H7 (cell line): ENCODE measurements around the gene HOXD13. TPM values are rescaled to one million over a fixed set of nuclear protein-coding genes. Genes with fewer than 3 reads are reported as not detected.

Experiments
- DNase-seq: peaks from one replicate; pipeline ENCODE4 v3.0.0; 2012
- H3K27me3 ChIP-seq: 2 replicates; pipeline ENCODE4 v1.6.0; 2011; ENCODE audit warnings: mild to moderate bottlenecking, low read length; ENCODE audit not compliant: control insufficient read depth, insufficient read depth
- H3K36me3 ChIP-seq: replicated peaks from 2 replicates; pipeline ENCODE4 v1.5.1; 2011; ENCODE audit warnings: low read length; ENCODE audit not compliant: control insufficient read depth, insufficient read depth
- H3K4me3 ChIP-seq: 2 replicates; pipeline ENCODE4 v1.5.1; 2011; ENCODE audit warnings: low read depth, mild to moderate bottlenecking, control low read depth, low read length, moderate library complexity; ENCODE audit not compliant: insufficient read depth
- total RNA-seq: library from RNA; depleted of rRNA; stranded (reverse); fragments of >200 nt; shearing (Covaris generic); gene quantifications from 2 replicates; pipeline ENCODE4 v1.2.3, GENCODE V29; 2014

HOXD13 gene
- total RNA-seq, 1 experiment from 2014 or later, result 0.07 TPM

- H3K36me3 ChIP-seq, result no peaks in the 10 kb centered on the region
These were observed 15.7 kb upstream of the HOXD13 start for GRCh38 chr2:176076796-176077195.

DNA sequence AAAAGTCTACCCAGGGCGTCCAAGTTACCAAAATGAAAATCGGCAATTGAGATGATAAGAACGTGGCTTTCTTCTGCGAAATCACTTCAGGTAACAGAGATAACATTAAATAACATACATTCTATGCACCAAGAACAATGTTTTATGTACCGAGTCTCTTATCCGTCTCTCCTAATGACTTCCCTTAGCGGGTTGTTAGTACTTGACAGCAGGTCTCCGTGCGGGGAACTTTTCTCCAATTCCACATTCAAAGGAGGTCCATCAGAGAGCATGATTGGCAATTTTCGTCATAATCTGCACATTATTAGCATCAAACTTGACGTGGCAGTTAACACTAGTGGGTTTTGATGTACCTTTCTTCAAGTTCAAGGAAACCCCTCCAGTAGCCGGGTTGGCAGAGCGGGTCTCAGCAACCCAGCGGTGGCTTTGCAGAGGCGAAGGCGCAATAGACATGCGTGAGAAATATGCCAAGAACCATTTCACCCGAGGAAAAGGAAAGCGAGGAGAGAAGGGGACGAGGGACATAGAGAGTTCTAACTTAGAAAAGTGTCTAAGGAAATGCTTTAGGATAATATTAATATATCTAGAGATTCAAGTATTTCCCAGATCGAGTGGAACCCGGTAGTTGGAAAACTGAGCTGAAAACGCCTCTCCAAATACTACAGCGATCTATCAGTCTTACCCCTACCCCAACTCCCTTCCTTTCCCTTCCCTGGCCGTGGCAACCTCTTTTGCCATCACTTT is 13.8 kb upstream of the HOXD13 start:
- Histone ChIP-seq H3K4me3 (peak overlapping the region; percentile 35; the same call in 1 of the 2 replicates), H3K27me3 (peaks cover 98% of the 10 kb centered on the region), H3K36me3 (no peaks in the 10 kb centered on the region)
- DNase-seq, result peak; percentile 24

More at GRCh38 chr2:176076796-176077195, 15.7 kb upstream of the HOXD13 start:
- DNase-seq, result no peak
- Histone ChIP-seq H3K4me3 (no peak overlapping the region), H3K27me3 (peaks cover 98% of the 10 kb centered on the region)

GRCh38 chr2:176079285-176079830 is 13.2 kb upstream of the HOXD13 start:
- peak; percentile 83 for DNase-seq
- Histone ChIP-seq H3K27me3 (peaks cover 98% of the 10 kb centered on the region), H3K4me3 (peak overlapping the region; percentile 35; the same call in 1 of the 2 replicates), H3K36me3 (no peaks in the 10 kb centered on the region)

GRCh38 chr2:176079831-176080539 is 12.5 kb upstream of the HOXD13 start:
- DNase-seq, result peak; percentile 97
- peaks cover 98% of the 10 kb centered on the region for H3K27me3 ChIP-seq
- H3K36me3 ChIP-seq, result no peaks in the 10 kb centered on the region
- peak overlapping the region; percentile 35 for H3K4me3 ChIP-seq

DNA sequence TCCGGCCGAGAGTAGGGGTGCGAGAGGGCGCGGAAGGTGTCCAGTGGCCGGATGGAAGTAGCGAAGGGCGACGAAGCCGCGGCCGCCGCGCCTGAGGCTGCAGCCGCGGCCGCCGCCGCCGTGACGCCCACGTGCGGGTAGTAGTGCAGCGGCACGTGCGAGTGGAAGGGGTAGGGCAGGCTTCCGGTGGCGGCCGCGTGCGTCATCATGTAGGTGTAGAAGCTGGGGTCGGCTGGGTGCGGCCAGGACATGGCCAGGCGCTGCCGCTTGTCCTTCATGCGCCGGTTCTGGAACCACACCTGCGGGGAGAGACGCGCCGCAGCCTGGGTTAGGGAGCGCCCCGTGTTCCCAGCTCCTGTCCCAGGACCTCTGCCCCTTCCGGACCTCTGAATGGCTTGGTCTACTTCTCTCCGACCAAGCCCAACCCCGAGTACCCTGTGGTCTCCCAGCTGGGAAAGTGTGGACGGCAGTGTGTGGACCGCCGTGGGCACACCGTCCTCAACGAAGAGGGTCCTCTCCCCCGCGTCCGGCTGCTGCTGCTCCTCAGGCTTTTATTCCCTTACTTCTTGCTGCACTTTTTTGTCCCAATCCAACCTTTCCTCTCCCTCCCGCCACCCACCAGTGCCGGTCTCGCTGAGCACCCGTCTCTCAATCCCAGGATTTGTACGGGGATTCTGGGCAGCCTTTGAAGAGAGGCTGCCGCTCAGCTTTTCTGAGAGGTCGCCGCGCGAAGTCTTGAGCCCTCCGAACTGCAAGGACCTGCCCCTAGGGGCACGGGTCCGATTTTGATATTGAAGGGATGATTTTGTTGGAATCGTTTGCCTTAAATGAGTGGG is 11.8 kb upstream of the HOXD13 start:
- Histone ChIP-seq H3K27me3 (peaks cover 98% of the 10 kb centered on the region), H3K36me3 (no peaks in the 10 kb centered on the region)

DNA sequence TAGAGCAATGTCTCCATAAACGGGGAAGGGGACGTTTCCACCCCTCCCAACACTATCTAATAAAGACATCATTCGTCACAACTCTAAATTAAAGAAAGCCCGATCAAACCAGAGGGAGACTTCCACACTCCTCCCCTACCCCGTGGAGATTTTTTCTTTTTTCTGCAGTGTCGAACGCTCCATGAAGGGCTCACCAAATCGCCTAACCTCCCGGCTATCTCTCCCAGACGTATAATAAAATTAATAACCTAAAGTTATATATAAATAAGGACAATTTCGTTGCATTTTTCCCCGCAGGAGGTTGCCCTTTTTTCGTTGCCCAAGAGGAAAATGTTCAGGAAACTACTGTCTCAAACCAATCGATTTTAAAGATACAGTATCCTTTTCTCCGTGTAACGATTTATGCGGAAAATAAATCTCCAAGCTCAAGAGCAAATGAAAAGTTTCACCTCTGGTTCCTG is 11.1 kb upstream of the HOXD13 start:
- no peak overlapping the region for H3K4me3 ChIP-seq
- DNase-seq, result no peak
- H3K27me3 ChIP-seq, result peaks cover 98% of the 10 kb centered on the region
- H3K36me3 ChIP-seq, result no peaks in the 10 kb centered on the region

More for the DNA sequence above, 11.8 kb upstream of the HOXD13 start:
- peak overlapping the region; percentile 33; the same call in 1 of the 2 replicates for H3K4me3 ChIP-seq
- DNase-seq, result peak; percentile 72

DNA sequence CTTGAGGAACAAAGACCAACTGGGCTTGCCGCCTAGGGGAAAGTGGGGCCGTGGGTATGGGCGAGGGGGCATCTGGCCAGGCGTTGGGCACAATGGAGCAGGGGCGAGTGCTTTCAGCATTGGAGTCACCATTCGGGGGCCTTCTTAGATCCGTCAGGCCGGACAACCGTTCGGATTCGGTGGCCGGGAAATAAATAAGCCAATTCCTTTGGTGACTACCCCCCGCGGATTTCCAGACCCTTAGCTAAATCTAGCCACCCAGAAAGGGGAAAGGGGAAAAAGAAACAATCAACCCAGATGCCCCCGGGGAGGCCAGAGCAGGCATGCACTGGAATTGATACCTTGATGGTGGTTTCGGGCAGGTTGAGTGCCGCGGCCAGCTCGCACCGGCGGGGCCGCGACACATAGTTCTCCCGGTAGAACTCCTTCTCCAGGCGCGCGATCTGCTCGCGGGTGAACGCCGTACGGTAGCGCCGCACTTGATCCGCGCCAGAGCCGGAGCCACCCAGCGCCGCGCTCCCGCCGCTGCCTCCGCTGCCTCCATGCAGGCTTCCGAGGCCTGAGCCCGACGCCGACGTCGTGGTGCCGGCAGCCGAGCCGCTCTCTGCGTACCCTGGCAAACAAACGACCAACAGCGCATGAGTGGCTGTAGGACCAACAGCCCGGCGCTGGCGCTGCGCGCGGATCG is 10.5 kb upstream of the HOXD13 start:
- peak; percentile 81 for DNase-seq
- H3K36me3 ChIP-seq, result no peaks in the 10 kb centered on the region
- peaks cover 98% of the 10 kb centered on the region for H3K27me3 ChIP-seq
- H3K4me3 ChIP-seq, result no peak overlapping the region

- H3K36me3 ChIP-seq, result no peaks in the 10 kb centered on the region
- no peak overlapping the region for H3K4me3 ChIP-seq
- H3K27me3 ChIP-seq, result peaks cover 98% of the 10 kb centered on the region
- DNase-seq, result no peak
These were observed 10.0 kb upstream of the HOXD13 start for GRCh38 chr2:176082525-176082823.

- DNase-seq, result peak; percentile 82
- Histone ChIP-seq H3K4me3 (no peak overlapping the region), H3K36me3 (no peaks in the 10 kb centered on the region), H3K27me3 (peaks cover 98% of the 10 kb centered on the region)
These were observed 9.4 kb upstream of the HOXD13 start for GRCh38 chr2:176082824-176083751.

GRCh38 chr2:176083796-176084261 is 8.7 kb upstream of the HOXD13 start, which contains the start of gene EVX2:
TSS of gene EVX2 (minus strand) at chr2:176083962. CDS start at chr2:176083776, 186 bp downstream.
- DNase-seq, result peak; percentile 62
- Histone ChIP-seq H3K36me3 (no peaks in the 10 kb centered on the region), H3K27me3 (peaks cover 98% of the 10 kb centered on the region), H3K4me3 (no peak within 1 kb of the TSS)

GRCh38 chr2:176084611-176085119 is 7.9 kb upstream of the HOXD13 start:
- peak; percentile 43 for DNase-seq
- no peaks in the 10 kb centered on the region for H3K36me3 ChIP-seq

GRCh38 chr2:176085120-176085788 is 7.3 kb upstream of the HOXD13 start:
- no peak overlapping the region for H3K4me3 ChIP-seq
- peaks cover 100% of the 10 kb centered on the region for H3K27me3 ChIP-seq
- no peaks in the 10 kb centered on the region for H3K36me3 ChIP-seq
- DNase-seq, result peak; percentile 70

More at GRCh38 chr2:176084611-176085119, 7.9 kb upstream of the HOXD13 start:
- Histone ChIP-seq H3K4me3 (no peak overlapping the region), H3K27me3 (peaks cover 98% of the 10 kb centered on the region)
